GM21528 (cell line): Measurements from ENCODE around the gene VMP1.
"Not testable (repeated sequence)": the region's sequence is repeated elsewhere in the genome, so short reads cannot be mapped to it uniquely, and the experiment has no call there.

Experiments
- ATAC-seq: cut with Tn5 transposase; IDR thresholded peaks from one replicate; pipeline ENCODE4 v1.9.1; 2021; ENCODE audit warnings: mild to moderate bottlenecking, moderate library complexity; ENCODE audit not compliant: unreplicated experiment, low FRiP score

VMP1 gene

GRCh38 chr17:59853168-59853918, 145.9 kb downstream of the VMP1 start:
- ATAC-seq = no peak

GRCh38 chr17:59853919-59854729, 146.7 kb downstream of the VMP1 start:
- ATAC-seq = not testable (repeated sequence)

- no peak for ATAC-seq
Measured at GRCh38 chr17:59856859-59857794, 149.7 kb downstream of the VMP1 start.

GRCh38 chr17:59858167-59858816, 150.8 kb downstream of the VMP1 start:
- ATAC-seq = no peak

- no peak for ATAC-seq
Measured at GRCh38 chr17:59858932-59859331, 151.5 kb downstream of the VMP1 start.

- no peak for ATAC-seq
Measured at GRCh38 chr17:59859444-59860025, 152.1 kb downstream of the VMP1 start.

- no peak for ATAC-seq
Measured at GRCh38 chr17:59863616-59864015, 156.2 kb downstream of the VMP1 start.

GRCh38 chr17:59869941-59870218, 162.4 kb downstream of the VMP1 start:
- no peak for ATAC-seq

GRCh38 chr17:59870482-59870881, 163.0 kb downstream of the VMP1 start:
- ATAC-seq = no peak

- ATAC-seq = no peak
Measured at GRCh38 chr17:59872351-59872750, 164.9 kb downstream of the VMP1 start.

- ATAC-seq = not testable (repeated sequence)
Measured at GRCh38 chr17:59873414-59873813, 166.0 kb downstream of the VMP1 start.

GRCh38 chr17:59874376-59874775, 166.9 kb downstream of the VMP1 start:
- no peak for ATAC-seq

GRCh38 chr17:59876107-59876506, 168.7 kb downstream of the VMP1 start:
- no peak for ATAC-seq

GRCh38 chr17:59877965-59878364, 170.5 kb downstream of the VMP1 start:
- ATAC-seq = no peak

GRCh38 chr17:59878624-59879023, 171.2 kb downstream of the VMP1 start:
- no peak for ATAC-seq

- ATAC-seq = no peak
Measured at GRCh38 chr17:59884861-59885260, 177.4 kb downstream of the VMP1 start.

- no peak for ATAC-seq
Measured at GRCh38 chr17:59888145-59888750, 180.8 kb downstream of the VMP1 start.

GRCh38 chr17:59890720-59891119, 183.3 kb downstream of the VMP1 start:
- ATAC-seq = no peak
